Left lung (tissue), 10 donors: ENCODE measurements around the gene VWA5B1. TPM values are rescaled to one million over a fixed set of nuclear protein-coding genes. Genes with fewer than 3 reads are reported as not detected.

Source experiments
- ATAC-seq: fragments of 200-7000 bp; cut with Tn5 transposase; one replicate; pipeline ENCODE4 v1.9.1; 2020; ENCODE audit warnings: moderate library complexity
- DNase-seq, 4 donors: peaks; one replicate each; pipeline ENCODE4 v3.0.0-alpha.2; 2013 to 2020
- H3K27ac ChIP-seq, 2 donors: fragments of 200-600 bp; sonication (generic) in 1 of 2; one replicate each; pipeline versions ENCODE4 v1.5.0 to v1.8.0; 2020 to 2021
- H3K27me3 ChIP-seq, 2 donors: fragments of 200-600 bp; sonication (generic) in 1 of 2; one replicate each; pipeline versions ENCODE4 v1.5.0 to v1.8.0; 2020 to 2021
- H3K36me3 ChIP-seq, 2 donors: fragments of 200-600 bp; sonication (generic) in 1 of 2; one replicate each; pipeline versions ENCODE4 v1.5.0 to v1.8.0; 2020 to 2021
- H3K4me1 ChIP-seq, 2 donors: fragments of 200-600 bp; one replicate each; pipeline ENCODE4 v1.8.0; 2021
- H3K4me3 ChIP-seq, 2 donors: fragments of 200-600 bp; sonication (generic) in 1 of 2; one replicate each; pipeline versions ENCODE4 v1.5.0 to v1.8.0; 2020 to 2021; ENCODE audit warnings: mild to moderate bottlenecking in 1 of 2
- H3K9me3 ChIP-seq, 2 donors: fragments of 200-600 bp; sonication (generic) in 1 of 2; one replicate each; pipeline versions ENCODE4 v1.5.0 to v1.8.0; 2020 to 2021
- intact Hi-C, 2 donors: fragments of 100-400 bp; cut with DNase I; formaldehyde crosslinking; loops; one replicate each; pipeline versions ENCODE4 v1.11.2 to v1.14.2; 2022
- polyA plus RNA-seq, 6 donors: library from polyadenylated mRNA; unstranded; fragments of 120-200 nt; gene quantifications; one replicate each; pipeline ENCODE4 v1.2.1, GENCODE V29; 2013; ENCODE audit not compliant: insufficient read length in 6 of 6
- total RNA-seq, 2 donors: library from RNA; stranded (reverse); fragmentation: NEBNext Ultra II Directional; extraction: Animal tissue kit (Norgen Biotek cat#: 25700); gene quantifications; one replicate each; pipeline ENCODE4 v1.2.1, GENCODE V29; 2021
- TF ChIP-seq, protein P1 (sequence below), 2 donors: fragments of 200-600 bp; sonication (generic) in 1 of 2; IDR thresholded peaks; one replicate each; pipeline versions ENCODE4 v1.5.0 to v1.8.0; 2021; ENCODE audit warnings: antibody characterized with exemption in 2 of 2
- donor health status: DM: no; HTN: yes; CAD: no.
- donor health status: DM: no; HTN: no; CAD: no.

VWA5B1 gene
- total and polyA plus RNA-seq, 8 donors, result 0.15 to 1.2 (median 0.70) TPM

DNA sequence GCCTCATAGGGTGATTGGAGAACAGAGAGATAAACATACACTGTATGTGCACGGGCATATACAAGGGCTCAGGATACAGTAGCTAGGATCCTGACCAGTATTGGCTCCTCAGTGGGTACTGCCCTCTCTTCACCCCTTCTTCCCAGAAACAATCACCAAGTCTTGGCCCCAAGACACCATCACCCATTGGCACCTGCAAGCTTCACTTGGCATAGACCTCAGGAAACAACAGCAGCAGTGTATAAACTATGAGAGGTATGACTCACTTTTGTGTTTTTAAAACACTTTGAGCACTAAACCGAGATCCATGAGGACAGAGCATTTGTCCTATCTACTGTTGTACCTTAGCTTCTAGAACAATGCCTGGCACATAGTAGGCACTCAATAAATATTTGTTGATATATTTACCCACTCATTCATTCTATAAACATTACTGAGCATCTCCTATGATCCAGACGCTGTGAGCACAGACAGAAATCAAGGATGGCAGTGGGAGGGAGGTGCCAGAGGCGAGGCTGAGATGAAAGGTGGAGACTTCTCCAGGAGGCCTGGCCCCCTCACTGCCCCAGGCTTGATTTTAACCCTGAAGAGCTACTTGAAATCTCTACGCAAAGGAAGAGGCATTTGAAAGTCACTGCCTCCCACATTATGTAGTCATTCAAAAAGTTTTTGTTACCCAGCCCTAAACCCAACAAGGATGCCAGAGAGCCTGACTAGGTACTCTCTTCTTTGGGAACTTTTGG is 100.1 kb downstream of the VWA5B1 start:
- DNase-seq (no peak), ATAC-seq (peak; percentile 85)
- intact Hi-C loops, result no loop called here
- Histone ChIP-seq H3K9me3 (peaks cover 0 to 13% of the 10 kb centered on the region in 2 donors), H3K4me3 (no peak overlapping the region), H3K27ac (no peak overlapping the region), H3K36me3 (no peaks in the 10 kb centered on the region), H3K27me3 (peaks cover 0 to 49% of the 10 kb centered on the region in 2 donors), H3K4me1 (no peaks in the 10 kb centered on the region)
- TF ChIP-seq, protein P1, sequence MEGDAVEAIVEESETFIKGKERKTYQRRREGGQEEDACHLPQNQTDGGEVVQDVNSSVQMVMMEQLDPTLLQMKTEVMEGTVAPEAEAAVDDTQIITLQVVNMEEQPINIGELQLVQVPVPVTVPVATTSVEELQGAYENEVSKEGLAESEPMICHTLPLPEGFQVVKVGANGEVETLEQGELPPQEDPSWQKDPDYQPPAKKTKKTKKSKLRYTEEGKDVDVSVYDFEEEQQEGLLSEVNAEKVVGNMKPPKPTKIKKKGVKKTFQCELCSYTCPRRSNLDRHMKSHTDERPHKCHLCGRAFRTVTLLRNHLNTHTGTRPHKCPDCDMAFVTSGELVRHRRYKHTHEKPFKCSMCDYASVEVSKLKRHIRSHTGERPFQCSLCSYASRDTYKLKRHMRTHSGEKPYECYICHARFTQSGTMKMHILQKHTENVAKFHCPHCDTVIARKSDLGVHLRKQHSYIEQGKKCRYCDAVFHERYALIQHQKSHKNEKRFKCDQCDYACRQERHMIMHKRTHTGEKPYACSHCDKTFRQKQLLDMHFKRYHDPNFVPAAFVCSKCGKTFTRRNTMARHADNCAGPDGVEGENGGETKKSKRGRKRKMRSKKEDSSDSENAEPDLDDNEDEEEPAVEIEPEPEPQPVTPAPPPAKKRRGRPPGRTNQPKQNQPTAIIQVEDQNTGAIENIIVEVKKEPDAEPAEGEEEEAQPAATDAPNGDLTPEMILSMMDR (IDR thresholded peaks at IDR 0.05), result no peak

GRCh38 chr1:20395255-20395654 is 104.6 kb downstream of the VWA5B1 start:
- Histone ChIP-seq H3K4me3 (no peak overlapping the region), H3K27me3 (peaks cover 0 to 25% of the 10 kb centered on the region in 2 donors), H3K9me3 (peaks cover 0 to 17% of the 10 kb centered on the region in 2 donors), H3K27ac (no peak overlapping the region), H3K4me1 (no peaks in the 10 kb centered on the region), H3K36me3 (no peaks in the 10 kb centered on the region)
- intact Hi-C loops, result no loop called here
- DNase-seq (no peak), ATAC-seq (no peak)
- TF ChIP-seq, protein P1 (IDR thresholded peaks at IDR 0.05), result no peak

GRCh38 chr1:20398744-20399143 is 108.1 kb downstream of the VWA5B1 start:
- no peak overlapping the region for H3K4me3 ChIP-seq
- DNase-seq (no peak), ATAC-seq (no peak)
- no peak overlapping the region for H3K27ac ChIP-seq
- H3K4me1 ChIP-seq, result no peaks in the 10 kb centered on the region
- TF ChIP-seq, protein P1 (IDR thresholded peaks at IDR 0.05), result no peak
- peaks cover 0 to 17% of the 10 kb centered on the region in 2 donors for H3K9me3 ChIP-seq
- peaks cover 12 to 51% of the 10 kb centered on the region in 2 donors for H3K27me3 ChIP-seq
- intact Hi-C loops, result no loop called here
- no peaks in the 10 kb centered on the region for H3K36me3 ChIP-seq

- TF ChIP-seq, protein P1 (IDR thresholded peaks at IDR 0.05), result no peak
- ATAC-seq (no peak), DNase-seq (no peak)
- H3K9me3 ChIP-seq, result peaks cover 0 to 17% of the 10 kb centered on the region in 2 donors
- H3K27me3 ChIP-seq, result peaks cover 13 to 56% of the 10 kb centered on the region in 2 donors
- no peaks in the 10 kb centered on the region for H3K36me3 ChIP-seq
- intact Hi-C loops, result no loop called here
- no peak overlapping the region for H3K27ac ChIP-seq
- no peaks in the 10 kb centered on the region for H3K4me1 ChIP-seq
- H3K4me3 ChIP-seq, result no peak overlapping the region
Observed at GRCh38 chr1:20399196-20399595, 108.5 kb downstream of the VWA5B1 start.

GRCh38 chr1:20399606-20400180 is 109.0 kb downstream of the VWA5B1 start:
- H3K27ac ChIP-seq, result no peak overlapping the region
- H3K4me1 ChIP-seq, result no peaks in the 10 kb centered on the region
- H3K36me3 ChIP-seq, result no peaks in the 10 kb centered on the region
- H3K9me3 ChIP-seq, result peaks cover 0 to 15% of the 10 kb centered on the region in 2 donors
- intact Hi-C loops, result no loop called here
- no peak for DNase-seq
- TF ChIP-seq, protein P1 (IDR thresholded peaks at IDR 0.05), result no peak
- peaks cover 18 to 61% of the 10 kb centered on the region in 2 donors for H3K27me3 ChIP-seq
- ATAC-seq, result no peak
- no peak overlapping the region for H3K4me3 ChIP-seq
